NB4 (cell line): ENCODE measurements around the gene P2RX2.

ENCODE experiments used
- CTCF ChIP-seq: IDR thresholded peaks from one replicate; pipeline ENCODE4 v1.5.1; 2012; ENCODE audit warnings: low read depth, low read length
- MYC ChIP-seq: IDR thresholded peaks from 2 replicates; pipeline ENCODE4 v1.6.1; 2011; ENCODE audit warnings: low read depth, low read length
- POLR2A ChIP-seq: IDR thresholded peaks from 2 replicates; pipeline ENCODE4 v1.6.1; 2011; ENCODE audit warnings: mild to moderate bottlenecking; ENCODE audit not compliant: insufficient read length; ENCODE audit errors: extremely low read depth

GRCh38 chr12:132620899-132621656 lies 2.5 kb downstream of the P2RX2 start:
- TF ChIP-seq CTCF (no peak), MYC (no peak), POLR2A (no peak)
